Measurements from ENCODE around the gene DEF6. TPM values are rescaled to one million over a fixed set of nuclear protein-coding genes. Genes with fewer than 3 reads are reported as not detected.
A peak's percentile ranks its signal among the peaks of the same experiment; 100 is the strongest.

DEF6 gene
- total and polyA plus RNA-seq, 8 donors, result 6.4 to 21.9 (median 8.5) TPM

DNA sequence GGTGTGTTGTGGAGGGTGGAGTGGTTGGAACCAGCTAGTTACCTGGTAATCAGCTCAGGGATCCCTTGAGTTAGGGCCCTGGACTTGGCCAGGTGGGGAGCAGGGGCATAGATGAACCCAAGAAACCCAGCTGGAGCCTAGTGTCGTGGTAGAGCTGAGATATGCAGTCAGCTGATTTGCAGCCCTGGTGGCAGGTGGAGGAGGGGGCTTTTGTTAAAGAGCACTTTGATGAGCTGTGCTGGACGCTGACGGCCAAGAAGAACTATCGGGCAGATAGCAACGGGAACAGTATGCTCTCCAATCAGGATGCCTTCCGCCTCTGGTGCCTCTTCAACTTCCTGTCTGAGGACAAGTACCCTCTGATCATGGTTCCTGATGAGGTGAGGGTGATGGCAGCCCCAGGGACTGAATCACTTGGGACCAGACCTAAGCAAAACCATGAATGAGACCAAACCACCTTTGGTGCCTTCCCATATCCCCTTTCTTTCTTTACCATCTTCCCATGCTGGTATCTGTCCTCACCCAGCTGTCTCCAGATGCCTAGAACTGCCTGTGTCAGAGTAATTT is 12.7 kb downstream of the DEF6 start:
- H3K27ac ChIP-seq, result peak overlapping the region in 1 of 2 donors; percentile 87
- DNase-seq (no peak), ATAC-seq (no peak)
- intact Hi-C loops (cut with DNase I), result no loop called here
- no peaks in the 10 kb centered on the region for H3K36me3 ChIP-seq
- no peaks in the 10 kb centered on the region for H3K9me3 ChIP-seq
- TF ChIP-seq, protein P1, sequence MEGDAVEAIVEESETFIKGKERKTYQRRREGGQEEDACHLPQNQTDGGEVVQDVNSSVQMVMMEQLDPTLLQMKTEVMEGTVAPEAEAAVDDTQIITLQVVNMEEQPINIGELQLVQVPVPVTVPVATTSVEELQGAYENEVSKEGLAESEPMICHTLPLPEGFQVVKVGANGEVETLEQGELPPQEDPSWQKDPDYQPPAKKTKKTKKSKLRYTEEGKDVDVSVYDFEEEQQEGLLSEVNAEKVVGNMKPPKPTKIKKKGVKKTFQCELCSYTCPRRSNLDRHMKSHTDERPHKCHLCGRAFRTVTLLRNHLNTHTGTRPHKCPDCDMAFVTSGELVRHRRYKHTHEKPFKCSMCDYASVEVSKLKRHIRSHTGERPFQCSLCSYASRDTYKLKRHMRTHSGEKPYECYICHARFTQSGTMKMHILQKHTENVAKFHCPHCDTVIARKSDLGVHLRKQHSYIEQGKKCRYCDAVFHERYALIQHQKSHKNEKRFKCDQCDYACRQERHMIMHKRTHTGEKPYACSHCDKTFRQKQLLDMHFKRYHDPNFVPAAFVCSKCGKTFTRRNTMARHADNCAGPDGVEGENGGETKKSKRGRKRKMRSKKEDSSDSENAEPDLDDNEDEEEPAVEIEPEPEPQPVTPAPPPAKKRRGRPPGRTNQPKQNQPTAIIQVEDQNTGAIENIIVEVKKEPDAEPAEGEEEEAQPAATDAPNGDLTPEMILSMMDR (IDR thresholded peaks at IDR 0.05), result no peak
- peaks cover 0 to 41% of the 10 kb centered on the region in 2 donors for H3K4me1 ChIP-seq
- no peaks in the 10 kb centered on the region for H3K27me3 ChIP-seq
- H3K4me3 ChIP-seq, result no peak overlapping the region

GRCh38 chr6:35311390-35312075 is 13.9 kb downstream of the DEF6 start:
- Histone ChIP-seq H3K27me3 (no peaks in the 10 kb centered on the region), H3K36me3 (no peaks in the 10 kb centered on the region), H3K27ac (peak overlapping the region; percentile 26 to 87), H3K4me1 (peaks cover 0 to 41% of the 10 kb centered on the region in 2 donors), H3K4me3 (no peak overlapping the region), H3K9me3 (no peaks in the 10 kb centered on the region)
- no peak for ATAC-seq
- DNase-seq, result no peak
- TF ChIP-seq, protein P1 (IDR thresholded peaks at IDR 0.05), result no peak
- intact Hi-C loops (cut with DNase I), result no loop called here

DNA sequence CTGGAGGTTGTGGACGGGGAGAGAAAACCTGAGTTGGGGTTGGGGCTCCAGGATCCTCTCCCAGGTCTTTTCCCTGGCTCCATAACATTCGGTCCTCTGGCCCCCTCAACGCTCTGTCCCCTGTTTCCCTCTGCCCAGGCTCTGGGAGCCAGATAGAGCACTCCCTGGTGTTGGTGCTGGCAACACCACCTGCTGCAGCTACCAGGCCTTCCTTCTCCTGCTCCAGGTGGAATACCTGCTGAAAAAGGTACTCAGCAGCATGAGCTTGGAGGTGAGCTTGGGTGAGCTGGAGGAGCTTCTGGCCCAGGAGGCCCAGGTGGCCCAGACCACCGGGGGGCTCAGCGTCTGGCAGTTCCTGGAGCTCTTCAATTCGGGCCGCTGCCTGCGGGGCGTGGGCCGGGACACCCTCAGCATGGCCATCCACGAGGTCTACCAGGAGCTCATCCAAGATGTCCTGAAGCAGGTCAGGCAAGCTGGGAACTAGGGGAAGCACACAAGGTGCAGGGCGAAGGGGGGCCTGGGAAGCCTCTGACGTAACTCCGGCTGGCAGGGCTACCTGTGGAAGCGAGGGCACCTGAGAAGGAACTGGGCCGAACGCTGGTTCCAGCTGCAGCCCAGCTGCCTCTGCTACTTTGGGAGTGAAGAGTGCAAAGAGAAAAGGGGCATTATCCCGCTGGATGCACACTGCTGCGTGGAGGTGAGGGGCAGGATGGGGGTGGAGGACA is 14.6 kb downstream of the DEF6 start:
- Histone ChIP-seq H3K9me3 (no peaks in the 10 kb centered on the region), H3K36me3 (peaks cover 0 to 3% of the 10 kb centered on the region in 2 donors), H3K4me3 (no peak overlapping the region), H3K4me1 (peaks cover 0 to 41% of the 10 kb centered on the region in 2 donors), H3K27me3 (no peaks in the 10 kb centered on the region), H3K27ac (peak overlapping the region; percentile 26 to 87)
- DNase-seq (no peak), ATAC-seq (no peak)
- TF ChIP-seq, protein P1 (IDR thresholded peaks at IDR 0.05), result no peak
- intact Hi-C loops (cut with DNase I), result no loop called here

DNA sequence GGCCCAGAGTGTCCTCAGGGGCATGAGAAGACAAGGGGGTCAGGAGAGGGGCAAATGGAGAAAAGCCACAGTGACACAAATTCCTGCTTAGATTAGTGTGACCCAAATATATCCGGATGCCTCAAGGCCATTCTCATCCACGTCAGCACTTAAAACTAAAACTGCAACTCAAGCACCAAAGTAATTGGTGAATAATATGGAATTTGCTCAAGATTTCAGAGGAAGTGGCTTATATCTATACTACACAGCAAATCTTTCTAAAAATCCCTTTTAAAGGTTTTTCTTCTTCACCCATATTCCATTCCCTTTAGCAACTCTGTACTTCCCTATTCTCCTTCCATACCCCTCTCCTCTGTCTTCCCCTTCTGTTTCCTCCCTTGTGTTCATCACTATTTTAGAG is 15.2 kb downstream of the DEF6 start:
- H3K27me3 ChIP-seq, result no peaks in the 10 kb centered on the region
- H3K27ac ChIP-seq, result peak overlapping the region in 1 of 2 donors; percentile 87
- peaks cover 0 to 9% of the 10 kb centered on the region in 2 donors for H3K36me3 ChIP-seq
- H3K4me1 ChIP-seq, result peaks cover 3 to 41% of the 10 kb centered on the region in 2 donors
- no peaks in the 10 kb centered on the region for H3K9me3 ChIP-seq
- DNase-seq (no peak), ATAC-seq (peak; percentile 21)
- no peak overlapping the region for H3K4me3 ChIP-seq
- TF ChIP-seq, protein P1 (IDR thresholded peaks at IDR 0.05), result no peak
- intact Hi-C loops (cut with DNase I), result no loop called here

Measured in left lung (tissue), 10 donors.